Measurements from ENCODE around the gene GLIS2.

GLIS2 gene

DNA sequence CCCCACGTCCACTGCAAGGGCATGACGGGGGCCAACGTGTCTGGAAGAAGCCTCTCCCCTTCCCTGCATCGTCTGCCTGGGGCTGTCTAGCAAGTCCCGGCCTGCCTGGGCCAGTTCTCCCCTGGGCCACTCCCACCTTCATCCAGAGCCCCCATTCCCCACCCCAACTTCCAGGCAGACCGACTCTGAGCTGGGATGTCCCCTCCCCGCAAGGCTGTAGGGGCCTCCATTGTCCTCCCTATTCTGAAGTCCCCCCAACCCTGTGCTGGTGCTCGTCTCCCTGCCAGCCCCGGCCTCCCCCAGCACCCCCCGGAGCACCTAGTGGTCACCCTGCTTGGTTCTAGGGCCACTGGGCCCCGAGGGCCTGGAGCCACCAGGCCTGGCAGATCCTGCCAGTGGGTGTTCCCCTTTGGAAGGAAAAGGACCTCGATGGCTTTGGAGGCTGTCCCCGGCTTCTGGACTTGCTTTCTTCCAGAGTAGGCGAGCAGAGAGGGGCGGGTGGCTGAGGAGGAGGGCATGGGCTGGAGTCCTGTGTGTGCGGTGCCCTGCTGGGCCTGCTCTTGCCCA, 4.8 kb downstream of the GLIS2 start:
- Histone ChIP-seq H3K4me1 (ENCODE audit: insufficient read depth, low read length) (peaks cover 52% of the 10 kb centered on the region), H3K9me3 (ENCODE audit: control insufficient read depth, insufficient read depth, low read length) (no peaks in the 10 kb centered on the region), H3K9ac (ENCODE audit: low read depth, low read length) (no peak overlapping the region), H3K36me3 (ENCODE audit: insufficient read depth, low read length) (no peaks in the 10 kb centered on the region)

DNA sequence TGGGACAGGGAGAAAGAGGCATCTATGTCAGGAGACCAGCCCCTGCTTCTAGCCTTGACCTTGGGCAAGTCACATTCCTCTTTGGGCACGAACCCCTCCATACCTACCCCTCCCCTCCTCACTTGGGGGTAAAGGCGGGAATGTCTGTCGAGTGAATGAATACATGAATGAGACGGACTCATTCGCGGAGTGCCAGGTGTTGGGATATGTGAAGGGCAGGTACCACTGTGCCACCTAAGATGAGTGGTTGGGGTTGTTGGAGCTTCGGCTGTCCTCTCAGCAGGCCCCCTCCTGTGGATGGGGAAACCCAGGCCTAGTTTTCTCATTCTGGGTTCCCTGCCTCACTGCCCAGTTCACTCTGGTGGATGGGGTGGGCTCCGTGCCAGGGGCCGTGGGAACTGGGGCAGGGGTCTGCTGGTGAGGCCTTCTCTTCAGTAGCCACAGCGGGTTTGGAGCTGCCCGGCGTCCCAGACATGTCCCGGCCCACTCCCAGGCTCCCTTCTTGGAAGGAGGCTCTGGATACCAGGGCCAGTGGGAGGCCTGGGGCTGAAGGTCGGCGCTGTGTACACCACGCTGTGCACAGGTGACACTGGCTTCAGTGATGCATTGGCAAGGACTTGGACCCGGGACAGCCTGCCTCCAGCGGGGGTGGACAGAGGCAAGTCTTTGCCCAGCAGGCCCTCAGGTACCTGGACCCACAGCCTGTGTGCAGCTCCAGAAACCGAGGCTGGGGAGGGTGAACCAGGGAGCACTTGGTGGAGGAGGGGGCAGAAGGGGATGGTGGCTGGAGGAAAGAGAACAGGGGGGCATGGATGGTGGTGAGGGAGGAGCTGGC, 5.6 kb downstream of the GLIS2 start:
- Histone ChIP-seq H3K9ac (ENCODE audit: low read depth, low read length) (no peak overlapping the region), H3K4me1 (ENCODE audit: insufficient read depth, low read length) (peaks cover 56% of the 10 kb centered on the region), H3K36me3 (ENCODE audit: insufficient read depth, low read length) (no peaks in the 10 kb centered on the region), H3K9me3 (ENCODE audit: control insufficient read depth, insufficient read depth, low read length) (no peaks in the 10 kb centered on the region)

DNA sequence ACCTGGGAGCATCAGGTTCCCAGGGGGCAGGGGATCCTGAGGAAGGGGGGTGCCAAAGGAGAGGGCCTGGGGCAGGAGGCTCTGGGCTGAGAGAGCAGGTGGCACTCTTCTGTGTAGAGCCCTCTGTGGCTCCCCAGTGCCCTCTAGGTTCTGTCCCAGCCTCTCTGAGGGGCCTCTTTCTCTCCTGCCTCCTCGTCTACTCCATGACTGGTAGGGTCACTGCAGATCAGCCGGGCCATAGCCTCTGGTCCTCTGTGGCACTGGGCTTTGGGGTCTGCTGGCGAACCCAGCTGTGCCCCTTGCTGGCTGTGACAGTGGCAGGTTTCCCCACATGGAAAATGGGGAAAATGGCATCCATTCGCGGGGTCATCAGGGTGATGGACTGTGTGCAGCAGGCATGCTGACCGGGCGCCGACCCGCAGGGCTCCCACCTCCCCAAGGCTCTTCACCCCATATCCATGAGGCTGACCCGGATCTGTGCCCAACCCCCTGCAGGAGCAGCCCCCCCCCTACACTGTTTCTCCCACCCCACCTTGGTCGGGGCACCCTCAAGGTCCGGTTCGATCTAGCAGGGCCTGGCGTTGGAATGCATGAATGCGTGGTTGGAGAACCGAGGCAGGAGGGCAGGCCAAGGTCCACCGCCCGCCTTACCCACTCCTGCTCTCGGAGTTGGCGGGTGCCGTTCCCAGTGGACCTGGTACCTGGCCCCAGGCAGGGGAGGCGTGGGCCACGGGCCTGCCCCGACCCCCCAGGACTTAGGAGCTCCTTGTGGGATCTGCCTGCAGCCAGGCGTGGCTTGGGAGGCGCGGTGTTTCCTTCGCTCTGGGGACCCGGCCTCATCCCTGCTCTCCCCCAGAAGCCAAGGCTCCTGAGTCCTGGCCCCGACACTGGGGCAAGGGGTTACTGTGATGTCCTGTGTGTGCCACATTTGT, 6.5 kb downstream of the GLIS2 start:
- Histone ChIP-seq H3K36me3 (ENCODE audit: insufficient read depth, low read length) (no peaks in the 10 kb centered on the region), H3K4me1 (ENCODE audit: insufficient read depth, low read length) (peaks cover 55% of the 10 kb centered on the region), H3K9ac (ENCODE audit: low read depth, low read length) (no peak overlapping the region), H3K9me3 (ENCODE audit: control insufficient read depth, insufficient read depth, low read length) (no peaks in the 10 kb centered on the region)

DNA sequence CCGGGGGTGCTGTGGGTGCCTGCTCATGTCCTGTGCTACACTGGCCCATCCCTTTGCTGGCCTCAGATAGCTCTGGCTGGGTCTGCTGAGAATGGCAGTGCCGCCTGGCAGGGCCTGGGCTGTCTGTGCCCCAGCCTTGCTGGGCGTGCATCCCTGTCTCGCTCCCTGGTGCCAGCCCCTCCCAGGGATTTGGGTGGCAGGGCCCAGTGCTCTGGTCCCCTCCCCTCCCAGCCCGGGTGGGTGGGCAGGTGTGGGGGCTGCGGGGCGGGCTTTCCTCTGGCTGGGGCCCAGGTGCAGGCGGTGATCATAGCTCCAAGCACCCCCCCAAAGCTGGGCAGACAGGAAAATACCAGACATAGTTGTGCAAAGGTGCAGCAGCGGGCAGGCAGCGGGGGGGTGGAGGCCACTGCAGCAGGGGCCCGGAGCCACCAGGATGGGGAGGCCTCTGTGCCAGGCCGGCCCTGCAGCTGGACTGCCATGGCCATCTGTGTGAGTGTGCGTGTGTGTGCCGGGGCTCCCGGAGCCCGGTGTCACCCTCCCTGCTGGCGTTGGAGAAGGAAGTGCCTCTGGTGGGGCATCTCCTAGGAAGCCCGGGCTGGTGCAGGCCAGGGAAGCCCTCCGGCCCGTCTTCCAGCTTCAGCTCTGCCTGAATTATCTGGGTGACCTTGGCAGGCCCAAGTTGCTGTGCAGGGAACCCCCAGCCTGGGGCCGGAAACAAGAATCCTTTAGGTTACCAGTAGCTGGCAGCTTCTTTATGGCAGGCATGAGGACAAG, 7.4 kb downstream of the GLIS2 start:
- no peaks in the 10 kb centered on the region for H3K36me3 ChIP-seq (ENCODE audit: insufficient read depth, low read length)
- peaks cover 47% of the 10 kb centered on the region for H3K4me1 ChIP-seq (ENCODE audit: insufficient read depth, low read length)
- H3K9ac ChIP-seq (ENCODE audit: low read depth, low read length) = no peak overlapping the region
- H3K9me3 ChIP-seq (ENCODE audit: control insufficient read depth, insufficient read depth, low read length) = no peaks in the 10 kb centered on the region

GRCh38 chr16:4323845-4324488, 8.1 kb downstream of the GLIS2 start:
- H3K9ac ChIP-seq (ENCODE audit: low read depth, low read length) = no peak overlapping the region
- no peaks in the 10 kb centered on the region for H3K36me3 ChIP-seq (ENCODE audit: insufficient read depth, low read length)
- H3K9me3 ChIP-seq (ENCODE audit: control insufficient read depth, insufficient read depth, low read length) = no peaks in the 10 kb centered on the region
- peaks cover 47% of the 10 kb centered on the region for H3K4me1 ChIP-seq (ENCODE audit: insufficient read depth, low read length)

DNA sequence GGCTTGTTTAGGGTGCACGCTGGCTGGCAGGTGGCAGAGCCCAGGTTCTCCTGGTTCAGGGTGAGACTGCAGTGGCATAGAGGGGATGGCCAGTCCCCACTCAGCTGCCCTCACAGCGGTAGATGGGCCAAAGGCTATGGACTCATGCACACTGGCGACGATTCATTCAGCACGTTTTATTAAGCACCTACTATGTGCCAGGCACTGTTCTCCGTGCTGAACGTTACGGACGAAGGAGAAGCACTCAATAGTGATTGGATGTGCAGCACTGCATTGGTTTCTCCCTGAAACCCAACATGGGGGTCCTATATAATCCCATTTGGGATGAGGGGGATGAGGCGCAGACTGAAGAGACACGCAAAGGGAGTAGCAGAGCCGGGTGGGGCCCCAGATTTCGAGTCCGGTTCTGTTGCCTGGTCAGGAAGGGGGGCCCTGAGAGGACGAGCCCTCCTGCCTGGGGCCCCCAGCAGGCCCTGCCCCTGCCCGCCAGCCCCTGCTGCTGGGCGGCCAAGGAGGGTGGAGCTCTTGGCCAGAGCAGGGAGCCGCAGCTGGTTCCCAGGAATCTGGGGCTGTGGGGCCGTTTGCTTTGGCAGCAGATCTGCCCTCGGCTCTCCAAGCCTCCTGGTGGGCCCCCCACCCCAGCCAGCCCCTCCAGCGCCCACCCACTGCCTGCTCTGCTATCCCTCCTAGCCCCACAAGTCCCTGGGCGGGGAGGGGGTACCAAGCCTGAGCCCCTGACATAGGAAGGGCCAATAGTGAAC, 8.8 kb downstream of the GLIS2 start:
- no peaks in the 10 kb centered on the region for H3K36me3 ChIP-seq (ENCODE audit: insufficient read depth, low read length)
- H3K9me3 ChIP-seq (ENCODE audit: control insufficient read depth, insufficient read depth, low read length) = no peaks in the 10 kb centered on the region
- no peak overlapping the region for H3K9ac ChIP-seq (ENCODE audit: low read depth, low read length)
- peaks cover 44% of the 10 kb centered on the region for H3K4me1 ChIP-seq (ENCODE audit: insufficient read depth, low read length)

DNA sequence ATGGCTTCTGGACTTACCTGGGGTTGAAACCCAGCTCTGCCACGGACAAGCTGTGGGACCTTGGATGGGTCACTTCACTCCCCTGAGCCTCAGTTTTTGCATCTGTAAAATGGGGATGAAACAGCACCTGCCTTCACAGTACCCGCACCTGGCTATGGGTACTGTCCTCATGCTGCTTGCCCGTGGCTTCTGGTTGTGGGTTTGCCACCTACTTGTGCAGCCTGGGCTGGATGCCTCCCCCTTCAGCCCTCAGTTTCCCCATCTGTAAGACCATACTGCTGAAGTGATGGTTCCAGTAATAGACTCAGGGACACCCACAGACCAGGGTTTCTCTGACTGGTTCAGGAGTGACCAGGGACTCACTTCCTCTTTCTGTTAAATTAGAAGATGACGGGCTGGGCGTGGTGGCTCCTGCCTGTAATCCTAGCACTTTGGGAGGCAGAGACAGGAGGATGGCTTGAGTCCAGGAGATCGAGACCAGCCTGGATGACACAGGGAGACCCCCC, 9.4 kb downstream of the GLIS2 start:
- peaks cover 38% of the 10 kb centered on the region for H3K4me1 ChIP-seq (ENCODE audit: insufficient read depth, low read length)
- no peaks in the 10 kb centered on the region for H3K36me3 ChIP-seq (ENCODE audit: insufficient read depth, low read length)
- H3K9ac ChIP-seq (ENCODE audit: low read depth, low read length) = no peak overlapping the region
- H3K9me3 ChIP-seq (ENCODE audit: control insufficient read depth, insufficient read depth, low read length) = no peaks in the 10 kb centered on the region

DNA sequence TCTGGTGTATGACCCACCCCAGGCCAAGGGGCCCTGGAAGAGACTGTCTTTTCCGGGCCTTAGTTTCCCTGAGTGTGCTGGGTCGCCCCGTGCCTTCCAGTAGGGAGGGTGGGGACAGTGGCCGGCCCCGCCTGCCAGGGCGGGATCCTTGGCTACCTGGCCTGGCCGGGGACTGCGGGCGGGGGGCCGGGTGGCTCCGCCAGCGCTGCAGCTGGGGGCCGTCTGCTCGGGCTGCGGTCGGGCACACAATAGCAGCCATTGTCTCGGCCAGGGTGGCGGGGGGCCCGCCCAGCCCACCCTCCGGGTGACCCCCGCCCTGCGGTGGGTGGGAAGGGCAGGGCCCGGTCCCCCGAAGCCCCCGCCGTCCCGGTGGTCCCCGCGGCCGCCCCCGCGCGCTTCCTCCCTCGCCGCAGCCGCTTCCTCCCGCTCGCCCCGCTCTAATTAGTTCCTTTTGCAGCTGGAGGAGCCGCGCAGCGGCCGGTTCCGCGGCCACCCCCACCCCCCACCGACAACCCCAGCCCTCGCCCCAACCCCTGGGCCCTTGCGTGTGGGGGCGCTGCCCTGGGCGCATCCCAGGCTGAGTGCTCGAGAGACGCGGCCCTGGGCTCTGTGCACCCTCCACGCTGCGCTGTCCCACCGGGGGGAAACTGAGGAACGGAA, 11.6 kb downstream of the GLIS2 start:
- no peaks in the 10 kb centered on the region for H3K9me3 ChIP-seq (ENCODE audit: control insufficient read depth, insufficient read depth, low read length)
- peaks cover 35% of the 10 kb centered on the region for H3K4me1 ChIP-seq (ENCODE audit: insufficient read depth, low read length)
- H3K9ac ChIP-seq (ENCODE audit: low read depth, low read length) = peak overlapping the region; percentile 46; the same call in 1 of the 2 replicates
- no peaks in the 10 kb centered on the region for H3K36me3 ChIP-seq (ENCODE audit: insufficient read depth, low read length)

DNA sequence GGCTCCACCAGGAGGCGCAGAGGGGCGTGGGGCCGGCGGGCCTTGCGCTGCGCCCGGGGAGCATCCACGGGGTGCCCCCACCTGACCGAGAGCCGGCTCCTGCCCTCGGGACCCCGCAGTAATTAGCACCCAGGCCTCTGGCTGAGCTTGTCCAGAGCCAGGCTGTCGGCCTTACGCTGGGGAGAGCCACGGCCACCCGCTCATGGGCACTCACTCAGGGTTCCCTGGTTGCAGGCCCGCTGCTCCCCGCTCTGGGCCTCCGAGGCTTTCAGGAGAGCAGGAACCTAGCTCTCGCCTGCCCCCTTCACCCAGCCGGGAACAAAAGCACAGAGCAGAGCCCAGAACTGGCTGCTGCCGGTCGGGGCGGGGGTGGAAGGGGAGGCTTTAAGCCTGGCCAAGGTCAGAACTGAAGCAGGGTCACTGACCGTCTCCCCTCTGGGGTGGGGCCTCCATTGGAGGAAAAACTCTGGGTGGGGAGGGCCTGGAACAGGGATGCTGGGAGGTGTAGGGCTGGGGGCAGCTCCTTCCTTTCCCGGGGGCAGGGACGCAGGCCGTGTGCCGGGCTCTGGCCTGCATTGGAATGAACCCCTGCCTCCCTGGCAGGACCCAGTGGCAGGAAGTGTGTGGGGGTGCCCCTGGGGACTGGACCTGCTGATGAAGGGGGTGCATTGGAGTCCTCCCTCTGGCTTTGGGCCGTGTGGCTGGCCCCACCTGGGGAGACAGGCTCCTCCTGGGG, 12.3 kb downstream of the GLIS2 start:
- Histone ChIP-seq H3K9me3 (ENCODE audit: control insufficient read depth, insufficient read depth, low read length) (no peaks in the 10 kb centered on the region), H3K36me3 (ENCODE audit: insufficient read depth, low read length) (no peaks in the 10 kb centered on the region), H3K4me1 (ENCODE audit: insufficient read depth, low read length) (peaks cover 31% of the 10 kb centered on the region), H3K9ac (ENCODE audit: low read depth, low read length) (peak overlapping the region; percentile 46)

DNA sequence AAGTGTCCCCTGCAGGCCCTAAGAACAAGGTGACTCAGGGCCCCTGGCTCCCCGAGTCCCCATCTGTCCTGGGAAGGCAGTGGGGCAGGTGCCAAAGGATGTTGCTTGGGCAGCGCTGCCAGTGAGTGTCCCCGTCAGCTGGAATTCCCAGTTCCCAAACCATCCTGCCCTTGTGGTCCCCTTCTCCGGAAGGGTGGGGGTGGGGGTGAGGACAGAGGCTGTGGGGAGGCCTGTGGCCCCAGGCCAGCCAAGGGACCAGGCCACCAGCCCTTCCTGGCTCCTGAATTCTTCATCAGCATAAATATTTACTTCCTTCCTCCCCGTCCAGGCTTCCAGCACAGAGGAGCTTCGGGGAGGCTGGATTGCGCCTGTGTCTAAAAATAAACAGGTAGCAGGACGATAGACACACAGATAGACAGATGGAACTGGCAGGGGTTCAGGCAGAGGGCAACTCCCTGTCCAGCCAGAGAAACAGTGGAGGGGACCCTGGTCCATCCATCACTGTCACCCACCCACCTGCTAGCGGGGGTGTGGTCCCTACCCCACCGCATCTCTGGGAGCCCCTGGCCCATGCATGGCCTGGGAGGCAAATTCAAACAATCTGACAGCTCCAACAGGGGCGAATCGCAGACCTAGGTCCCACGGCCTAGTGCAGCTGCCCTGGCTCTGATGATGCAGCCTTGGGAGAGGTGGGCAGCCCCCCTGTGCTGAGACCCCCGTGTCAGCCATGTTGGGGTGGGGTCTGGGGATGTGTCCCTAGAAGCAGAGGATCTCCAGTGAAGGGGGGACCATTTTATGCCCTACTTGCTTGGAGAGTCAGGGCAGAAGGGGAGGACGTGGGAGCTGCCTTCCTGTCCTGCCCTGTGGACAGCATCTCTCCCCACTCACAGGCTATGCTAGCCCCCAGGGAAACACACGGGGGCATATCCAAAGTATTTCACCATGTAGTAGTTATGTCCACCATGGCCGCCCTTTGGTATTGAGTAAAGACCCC, 13.2 kb downstream of the GLIS2 start:
- no peaks in the 10 kb centered on the region for H3K36me3 ChIP-seq (ENCODE audit: insufficient read depth, low read length)
- H3K4me1 ChIP-seq (ENCODE audit: insufficient read depth, low read length) = peaks cover 23% of the 10 kb centered on the region
- no peaks in the 10 kb centered on the region for H3K9me3 ChIP-seq (ENCODE audit: control insufficient read depth, insufficient read depth, low read length)
- peak overlapping the region; percentile 46; the same call in 1 of the 2 replicates for H3K9ac ChIP-seq (ENCODE audit: low read depth, low read length)

- Histone ChIP-seq H3K4me1 (ENCODE audit: insufficient read depth, low read length) (peaks cover 17% of the 10 kb centered on the region; the same call in 1 of the 2 replicates), H3K9ac (ENCODE audit: low read depth, low read length) (no peak overlapping the region), H3K36me3 (ENCODE audit: insufficient read depth, low read length) (peaks cover under 1% of the 10 kb centered on the region; the same call in 1 of the 2 replicates)
Measured at GRCh38 chr16:4330277-4330874, 14.5 kb downstream of the GLIS2 start.

More at GRCh38 chr16:4330277-4330874, 14.5 kb downstream of the GLIS2 start:
- no peaks in the 10 kb centered on the region for H3K9me3 ChIP-seq (ENCODE audit: control insufficient read depth, insufficient read depth, low read length)

All from ES-I3 (cell line).